HUES6 (cell line): ENCODE data around the gene KRTAP5-1.

ENCODE experiments used
- H3K27ac ChIP-seq: 2 replicates; pipeline ENCODE4 v1.7.0; 2013; ENCODE audit warnings: low read depth, mild to moderate bottlenecking, low read length, inconsistent platforms
- H3K27me3 ChIP-seq: 2 replicates; pipeline ENCODE4 v1.6.1; 2013; ENCODE audit warnings: low read length; ENCODE audit not compliant: control insufficient read depth, insufficient read depth
- H3K36me3 ChIP-seq: 2 replicates; pipeline ENCODE4 v1.6.1; 2013; ENCODE audit warnings: low read length; ENCODE audit not compliant: control insufficient read depth, insufficient read depth
- H3K4me1 ChIP-seq: 2 replicates; pipeline ENCODE4 v1.6.1; 2013; ENCODE audit warnings: low read length; ENCODE audit not compliant: control insufficient read depth, insufficient read depth
- H3K4me3 ChIP-seq: 2 replicates; pipeline ENCODE4 v1.5.1; 2013; ENCODE audit warnings: low read depth, low read length
- H3K9ac ChIP-seq: one replicate; pipeline ENCODE4 v1.6.1; 2013; ENCODE audit warnings: mild to moderate bottlenecking, low read length
- H3K9me3 ChIP-seq: 2 replicates; pipeline ENCODE4 v1.6.1; 2013; ENCODE audit warnings: low read depth, low read length; ENCODE audit not compliant: control insufficient read depth, insufficient read depth

The KRTAP5-1 gene

GRCh38 chr11:1564535-1565172, 20.4 kb downstream of the KRTAP5-1 start:
- Histone ChIP-seq H3K27ac (no peak overlapping the region), H3K9me3 (no peaks in the 10 kb centered on the region), H3K4me1 (peaks cover 39% of the 10 kb centered on the region), H3K36me3 (peaks cover 4% of the 10 kb centered on the region; the same call in 1 of the 2 replicates), H3K27me3 (peaks cover 32% of the 10 kb centered on the region), H3K9ac (no peak overlapping the region), H3K4me3 (peak overlapping the region; percentile 14; the same call in 1 of the 2 replicates)

GRCh38 chr11:1563697-1564534, 21.2 kb downstream of the KRTAP5-1 start:
- Histone ChIP-seq H3K36me3 (peaks cover 4% of the 10 kb centered on the region; the same call in 1 of the 2 replicates), H3K27ac (no peak overlapping the region), H3K4me1 (peaks cover 41% of the 10 kb centered on the region), H3K27me3 (peaks cover 32% of the 10 kb centered on the region), H3K9me3 (no peaks in the 10 kb centered on the region), H3K4me3 (no peak overlapping the region), H3K9ac (no peak overlapping the region)

GRCh38 chr11:1563149-1563638, 21.9 kb downstream of the KRTAP5-1 start:
- Histone ChIP-seq H3K27me3 (peaks cover 36% of the 10 kb centered on the region), H3K4me1 (peaks cover 41% of the 10 kb centered on the region), H3K9me3 (no peaks in the 10 kb centered on the region), H3K4me3 (no peak overlapping the region), H3K36me3 (peaks cover 4% of the 10 kb centered on the region; the same call in 1 of the 2 replicates), H3K9ac (no peak overlapping the region), H3K27ac (no peak overlapping the region)

DNA sequence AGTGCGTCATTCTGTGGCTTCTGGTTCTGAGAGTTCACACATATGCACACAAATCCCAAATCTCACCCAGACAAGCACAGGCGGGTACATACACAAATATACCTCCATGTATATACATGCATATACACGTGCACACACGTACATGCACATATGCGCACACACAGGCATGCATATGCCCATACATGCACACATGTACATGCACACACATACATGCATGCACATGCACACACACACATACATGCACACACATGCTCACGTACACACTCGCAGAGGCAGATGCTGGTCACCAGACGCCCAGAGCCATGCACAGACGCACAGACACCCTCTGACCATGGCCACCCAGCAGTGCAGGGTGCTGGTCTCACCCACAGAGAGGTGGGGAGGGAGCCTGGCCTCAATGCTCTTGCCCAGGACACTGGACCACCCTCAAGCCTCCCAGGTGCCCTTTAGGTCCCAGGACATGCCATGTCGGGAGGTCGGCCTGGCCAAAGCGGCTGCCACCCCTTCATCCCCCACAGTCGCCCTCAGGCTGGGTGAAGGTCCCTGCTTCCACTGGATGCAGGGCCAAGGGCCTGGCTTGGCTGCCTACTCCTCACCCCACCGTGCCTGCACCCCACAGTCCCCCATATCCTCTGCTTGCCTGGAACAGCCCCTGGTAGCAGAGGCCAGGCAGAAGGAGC, 22.5 kb downstream of the KRTAP5-1 start:
- Histone ChIP-seq H3K9ac (no peak overlapping the region), H3K4me3 (no peak overlapping the region), H3K9me3 (no peaks in the 10 kb centered on the region), H3K36me3 (peaks cover 4% of the 10 kb centered on the region; the same call in 1 of the 2 replicates), H3K4me1 (peaks cover 39% of the 10 kb centered on the region), H3K27ac (no peak overlapping the region), H3K27me3 (peaks cover 41% of the 10 kb centered on the region)

- H3K36me3 ChIP-seq, result peaks cover 8% of the 10 kb centered on the region; the same call in 1 of the 2 replicates
- peaks cover 34% of the 10 kb centered on the region for H3K4me1 ChIP-seq
- H3K9ac ChIP-seq, result no peak overlapping the region
- no peak overlapping the region for H3K27ac ChIP-seq
- no peaks in the 10 kb centered on the region for H3K9me3 ChIP-seq
- H3K27me3 ChIP-seq, result peaks cover 47% of the 10 kb centered on the region
- no peak overlapping the region for H3K4me3 ChIP-seq
Observed at GRCh38 chr11:1561955-1562354, 23.1 kb downstream of the KRTAP5-1 start.

- Histone ChIP-seq H3K27me3 (peaks cover 54% of the 10 kb centered on the region), H3K4me1 (peaks cover 34% of the 10 kb centered on the region)
Observed at GRCh38 chr11:1561266-1561665, 23.8 kb downstream of the KRTAP5-1 start.

GRCh38 chr11:1560649-1561251, 24.3 kb downstream of the KRTAP5-1 start:
- Histone ChIP-seq H3K4me1 (peaks cover 35% of the 10 kb centered on the region), H3K36me3 (peaks cover 8% of the 10 kb centered on the region; the same call in 1 of the 2 replicates), H3K27ac (no peak overlapping the region), H3K9ac (no peak overlapping the region), H3K9me3 (no peaks in the 10 kb centered on the region), H3K27me3 (peaks cover 57% of the 10 kb centered on the region), H3K4me3 (no peak overlapping the region)

More at GRCh38 chr11:1561266-1561665, 23.8 kb downstream of the KRTAP5-1 start:
- H3K9me3 ChIP-seq, result no peaks in the 10 kb centered on the region
- H3K36me3 ChIP-seq, result peaks cover 8% of the 10 kb centered on the region; the same call in 1 of the 2 replicates
- H3K9ac ChIP-seq, result no peak overlapping the region
- H3K27ac ChIP-seq, result no peak overlapping the region
- H3K4me3 ChIP-seq, result no peak overlapping the region

- peaks cover 8% of the 10 kb centered on the region; the same call in 1 of the 2 replicates for H3K36me3 ChIP-seq
Observed at GRCh38 chr11:1560002-1560648, 25.0 kb downstream of the KRTAP5-1 start.

DNA sequence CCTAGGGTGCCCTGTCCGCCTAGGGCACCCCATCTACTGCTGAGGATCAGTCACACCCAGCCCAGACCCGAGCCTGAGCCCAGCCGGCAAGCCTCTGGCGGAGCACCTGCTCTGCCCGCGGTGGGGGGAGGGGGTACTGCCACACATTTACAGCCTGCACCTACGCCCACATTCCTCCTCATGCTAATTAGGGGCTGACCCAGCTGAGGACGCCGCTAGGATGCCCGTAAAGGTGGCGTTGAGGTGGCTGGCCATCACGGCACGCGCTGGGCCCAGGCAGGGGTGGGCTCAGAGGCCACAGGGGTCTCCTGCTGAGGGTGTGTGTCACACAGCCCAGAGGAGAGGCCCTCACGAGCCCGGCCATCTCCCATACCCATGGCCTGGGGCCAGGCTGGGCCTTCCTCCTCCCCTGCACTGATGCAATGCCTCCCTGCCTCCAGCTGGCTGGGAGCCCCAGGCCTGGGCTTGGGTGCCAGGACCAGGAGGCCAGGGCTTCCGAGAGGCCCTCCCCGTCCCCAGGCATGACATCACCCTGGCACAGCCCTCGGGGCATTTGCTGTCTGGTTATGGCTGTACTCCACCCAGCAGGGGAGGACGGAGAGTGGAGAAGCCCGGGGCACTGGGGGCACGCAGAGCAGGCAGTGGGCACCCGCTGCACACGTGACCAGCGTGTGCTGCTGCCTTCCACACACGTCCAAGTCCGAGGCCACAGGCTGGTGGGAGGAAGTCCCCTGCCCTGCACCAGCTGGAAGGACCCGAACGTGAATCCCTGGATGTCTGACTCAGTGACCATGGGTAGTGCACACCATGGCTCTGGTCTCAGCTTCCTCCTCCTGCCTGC, 25.8 kb downstream of the KRTAP5-1 start:
- 0 out of 2 replicates have a peak overlapping the region, but pooled peaks have one; percentile 9 for H3K4me3 ChIP-seq
- no peak overlapping the region for H3K27ac ChIP-seq
- peaks cover 8% of the 10 kb centered on the region; the same call in 1 of the 2 replicates for H3K36me3 ChIP-seq
- H3K27me3 ChIP-seq, result peaks cover 64% of the 10 kb centered on the region
- no peaks in the 10 kb centered on the region for H3K9me3 ChIP-seq
- H3K9ac ChIP-seq, result peak overlapping the region; percentile 27
- H3K4me1 ChIP-seq, result peaks cover 41% of the 10 kb centered on the region

More at GRCh38 chr11:1560002-1560648, 25.0 kb downstream of the KRTAP5-1 start:
- H3K9ac ChIP-seq, result no peak overlapping the region
- H3K27me3 ChIP-seq, result peaks cover 58% of the 10 kb centered on the region
- H3K27ac ChIP-seq, result no peak overlapping the region
- peaks cover 41% of the 10 kb centered on the region for H3K4me1 ChIP-seq
- H3K4me3 ChIP-seq, result no peak overlapping the region
- H3K9me3 ChIP-seq, result no peaks in the 10 kb centered on the region
